ENCODE data around the gene MBNL3. TPM values are rescaled to one million over a fixed set of nuclear protein-coding genes. Genes with fewer than 3 reads are reported as not detected.

MBNL3 gene
- total and polyA plus RNA-seq, 2 experiments from 2014 or later = 0.98 to 1.6 TPM

GRCh38 chrX:132411310-132411977 is 77.4 kb downstream of the MBNL3 start:
- peaks cover 21% of the 10 kb centered on the region for H3K4me1 ChIP-seq (ENCODE audit: low read depth)
- no peaks in the 10 kb centered on the region for H3K27me3 ChIP-seq
- H3K9me3 ChIP-seq (ENCODE audit: low read depth) = no peaks in the 10 kb centered on the region
- H3K36me3 ChIP-seq = no peaks in the 10 kb centered on the region
- TF ChIP-seq, protein P1, sequence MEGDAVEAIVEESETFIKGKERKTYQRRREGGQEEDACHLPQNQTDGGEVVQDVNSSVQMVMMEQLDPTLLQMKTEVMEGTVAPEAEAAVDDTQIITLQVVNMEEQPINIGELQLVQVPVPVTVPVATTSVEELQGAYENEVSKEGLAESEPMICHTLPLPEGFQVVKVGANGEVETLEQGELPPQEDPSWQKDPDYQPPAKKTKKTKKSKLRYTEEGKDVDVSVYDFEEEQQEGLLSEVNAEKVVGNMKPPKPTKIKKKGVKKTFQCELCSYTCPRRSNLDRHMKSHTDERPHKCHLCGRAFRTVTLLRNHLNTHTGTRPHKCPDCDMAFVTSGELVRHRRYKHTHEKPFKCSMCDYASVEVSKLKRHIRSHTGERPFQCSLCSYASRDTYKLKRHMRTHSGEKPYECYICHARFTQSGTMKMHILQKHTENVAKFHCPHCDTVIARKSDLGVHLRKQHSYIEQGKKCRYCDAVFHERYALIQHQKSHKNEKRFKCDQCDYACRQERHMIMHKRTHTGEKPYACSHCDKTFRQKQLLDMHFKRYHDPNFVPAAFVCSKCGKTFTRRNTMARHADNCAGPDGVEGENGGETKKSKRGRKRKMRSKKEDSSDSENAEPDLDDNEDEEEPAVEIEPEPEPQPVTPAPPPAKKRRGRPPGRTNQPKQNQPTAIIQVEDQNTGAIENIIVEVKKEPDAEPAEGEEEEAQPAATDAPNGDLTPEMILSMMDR (IDR thresholded peaks at IDR 0.05; ENCODE audit: low read depth, low read length) = no peak
- H3K4me3 ChIP-seq = no peak overlapping the region
- DNase-seq (ENCODE audit: low read depth in 1 of 2, low spot score in 1 of 2) = peak in 1 of 2 donors; percentile 15
- H3K27ac ChIP-seq = no peak overlapping the region

- H3K4me1 ChIP-seq (ENCODE audit: low read depth) = peaks cover 21% of the 10 kb centered on the region
Measured at GRCh38 chrX:132409780-132410556, 78.9 kb downstream of the MBNL3 start.

DNA sequence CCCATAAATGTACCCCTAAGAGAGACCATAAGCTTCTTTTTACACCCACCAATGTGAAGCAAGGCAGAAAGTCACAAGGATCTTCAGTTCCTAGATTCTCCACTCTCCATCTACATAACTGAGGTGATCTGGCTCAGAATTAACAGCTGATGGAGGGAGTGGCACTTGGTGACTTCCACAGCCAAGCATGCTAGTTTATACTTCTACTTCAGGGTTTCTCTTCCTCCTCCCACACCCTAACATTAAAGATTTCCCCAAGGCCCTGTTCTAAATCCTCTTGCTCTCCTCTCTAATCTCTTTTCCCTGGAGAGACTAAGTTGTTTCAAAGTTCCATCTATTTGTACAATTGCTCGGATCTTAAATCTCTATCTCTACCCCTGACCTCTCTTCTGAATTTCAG is 81.1 kb downstream of the MBNL3 start:
- H3K36me3 ChIP-seq = no peaks in the 10 kb centered on the region
- no peak overlapping the region for H3K27ac ChIP-seq
- DNase-seq (ENCODE audit: low read depth in 1 of 2, low spot score in 1 of 2) = no peak
- no peaks in the 10 kb centered on the region for H3K9me3 ChIP-seq (ENCODE audit: low read depth)
- H3K4me3 ChIP-seq = no peak overlapping the region
- TF ChIP-seq, protein P1 (IDR thresholded peaks at IDR 0.05; ENCODE audit: low read depth, low read length) = no peak
- no peaks in the 10 kb centered on the region for H3K27me3 ChIP-seq
- peaks cover 21% of the 10 kb centered on the region for H3K4me1 ChIP-seq (ENCODE audit: low read depth)

More at GRCh38 chrX:132409780-132410556, 78.9 kb downstream of the MBNL3 start:
- TF ChIP-seq, protein P1 (IDR thresholded peaks at IDR 0.05; ENCODE audit: low read depth, low read length) = no peak
- Histone ChIP-seq H3K27ac (no peak overlapping the region), H3K27me3 (no peaks in the 10 kb centered on the region), H3K4me3 (no peak overlapping the region), H3K9me3 (ENCODE audit: low read depth) (no peaks in the 10 kb centered on the region), H3K36me3 (no peaks in the 10 kb centered on the region)
- DNase-seq (ENCODE audit: low read depth in 1 of 2, low spot score in 1 of 2) = no peak

GRCh38 chrX:132406106-132406505 is 82.7 kb downstream of the MBNL3 start:
- TF ChIP-seq, protein P1 (IDR thresholded peaks at IDR 0.05; ENCODE audit: low read depth, low read length) = no peak
- no peaks in the 10 kb centered on the region for H3K27me3 ChIP-seq
- no peaks in the 10 kb centered on the region for H3K36me3 ChIP-seq
- no peak overlapping the region for H3K4me3 ChIP-seq
- H3K4me1 ChIP-seq (ENCODE audit: low read depth) = peaks cover 9% of the 10 kb centered on the region
- no peak for DNase-seq (ENCODE audit: low read depth in 1 of 2, low spot score in 1 of 2)
- no peaks in the 10 kb centered on the region for H3K9me3 ChIP-seq (ENCODE audit: low read depth)
- no peak overlapping the region for H3K27ac ChIP-seq

DNA sequence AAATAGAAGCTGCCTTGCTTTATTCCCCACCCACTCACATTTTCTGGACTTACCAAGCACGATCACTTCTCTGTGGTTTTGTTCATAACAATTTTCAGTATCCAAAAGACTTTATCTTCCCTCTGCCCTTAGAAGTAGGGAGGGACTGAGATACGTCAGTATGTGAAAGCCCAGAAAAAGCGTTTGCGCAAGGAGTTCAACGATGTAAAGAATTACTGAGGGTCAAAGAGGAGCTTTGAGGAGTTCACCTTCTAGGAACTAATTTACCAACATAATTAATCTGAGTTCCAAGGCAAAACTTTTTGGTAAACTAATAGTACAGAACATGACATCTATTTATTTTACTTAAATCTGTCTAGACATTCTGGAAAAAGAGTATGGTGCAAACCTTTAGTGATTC is 84.6 kb downstream of the MBNL3 start:
- H3K27ac ChIP-seq = no peak overlapping the region
- no peak overlapping the region for H3K4me3 ChIP-seq
- DNase-seq (ENCODE audit: low read depth in 1 of 2, low spot score in 1 of 2) = no peak
- no peaks in the 10 kb centered on the region for H3K9me3 ChIP-seq (ENCODE audit: low read depth)
- H3K4me1 ChIP-seq (ENCODE audit: low read depth) = no peaks in the 10 kb centered on the region
- H3K27me3 ChIP-seq = no peaks in the 10 kb centered on the region
- H3K36me3 ChIP-seq = no peaks in the 10 kb centered on the region
- TF ChIP-seq, protein P1 (IDR thresholded peaks at IDR 0.05; ENCODE audit: low read depth, low read length) = no peak
